Measurements from ENCODE around the gene SELENON. TPM values are rescaled to one million over a fixed set of nuclear protein-coding genes. Genes with fewer than 3 reads are reported as not detected.

The SELENON gene
- total RNA-seq, 1 donor from 2014 or later = 126 TPM

- Mint-ChIP-seq H3K27me3 (ENCODE audit: unreplicated experiment) (no peaks in the 10 kb centered on the region), H3K4me1 (ENCODE audit: unreplicated experiment) (peaks cover 24% of the 10 kb centered on the region), H3K9me3 (ENCODE audit: unreplicated experiment) (no peaks in the 10 kb centered on the region), H3K36me3 (ENCODE audit: unreplicated experiment) (peaks cover 8% of the 10 kb centered on the region), H3K27ac (ENCODE audit: unreplicated experiment) (peak overlapping the region; percentile 66), H3K4me3 (ENCODE audit: unreplicated experiment) (peak overlapping the region; percentile 40)
- DNase-seq (ENCODE audit: extremely low spot score, unreplicated experiment) = no peak
- TF ChIP-seq CTCF (IDR thresholded peaks at IDR 0.05) = no peak
These were observed 61.6 kb downstream of the SELENON start for GRCh38 chr1:25861316-25862286.

GRCh38 chr1:25862785-25863485 lies 62.9 kb downstream of the SELENON start:
- no peak for DNase-seq (ENCODE audit: extremely low spot score, unreplicated experiment)
- no peak for TF ChIP-seq CTCF (IDR thresholded peaks at IDR 0.05)
- H3K36me3 Mint-ChIP-seq (ENCODE audit: unreplicated experiment) = peaks cover 8% of the 10 kb centered on the region
- no peak overlapping the region for H3K4me3 Mint-ChIP-seq (ENCODE audit: unreplicated experiment)
- H3K27ac Mint-ChIP-seq (ENCODE audit: unreplicated experiment) = peak overlapping the region; percentile 31
- no peaks in the 10 kb centered on the region for H3K27me3 Mint-ChIP-seq (ENCODE audit: unreplicated experiment)
- H3K9me3 Mint-ChIP-seq (ENCODE audit: unreplicated experiment) = no peaks in the 10 kb centered on the region
- peaks cover 24% of the 10 kb centered on the region for H3K4me1 Mint-ChIP-seq (ENCODE audit: unreplicated experiment)

- H3K4me3 Mint-ChIP-seq (ENCODE audit: unreplicated experiment) = no peak overlapping the region
- no peaks in the 10 kb centered on the region for H3K27me3 Mint-ChIP-seq (ENCODE audit: unreplicated experiment)
- no peak overlapping the region for H3K27ac Mint-ChIP-seq (ENCODE audit: unreplicated experiment)
- DNase-seq (ENCODE audit: extremely low spot score, unreplicated experiment) = no peak
- no peak for TF ChIP-seq CTCF (IDR thresholded peaks at IDR 0.05)
- H3K36me3 Mint-ChIP-seq (ENCODE audit: unreplicated experiment) = peaks cover 8% of the 10 kb centered on the region
- H3K4me1 Mint-ChIP-seq (ENCODE audit: unreplicated experiment) = peaks cover 22% of the 10 kb centered on the region
- no peaks in the 10 kb centered on the region for H3K9me3 Mint-ChIP-seq (ENCODE audit: unreplicated experiment)
These were observed 63.7 kb downstream of the SELENON start for GRCh38 chr1:25863486-25864262.

DNA sequence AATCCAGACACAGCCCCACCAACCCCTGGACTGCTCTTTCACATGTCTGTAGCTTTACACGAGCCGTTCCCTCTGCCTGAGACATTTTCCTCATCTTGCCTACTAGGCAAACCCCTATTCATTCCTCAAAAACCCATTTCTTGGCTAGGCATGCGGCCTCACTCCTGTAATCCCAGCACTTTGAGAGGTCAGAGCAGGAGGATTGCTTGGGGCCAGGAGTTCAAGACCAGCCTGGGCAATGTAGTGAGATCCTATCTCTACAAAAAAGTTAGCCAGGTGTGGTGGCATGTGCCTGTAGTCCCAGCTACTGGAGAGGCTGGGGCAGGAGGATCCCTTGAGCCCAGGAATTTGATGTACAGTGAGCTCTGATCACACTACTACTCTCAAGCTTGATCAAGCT lies 64.4 kb downstream of the SELENON start:
- peaks cover 8% of the 10 kb centered on the region for H3K36me3 Mint-ChIP-seq (ENCODE audit: unreplicated experiment)
- H3K9me3 Mint-ChIP-seq (ENCODE audit: unreplicated experiment) = no peaks in the 10 kb centered on the region
- H3K27me3 Mint-ChIP-seq (ENCODE audit: unreplicated experiment) = no peaks in the 10 kb centered on the region
- DNase-seq (ENCODE audit: extremely low spot score, unreplicated experiment) = no peak
- no peak overlapping the region for H3K4me3 Mint-ChIP-seq (ENCODE audit: unreplicated experiment)
- H3K4me1 Mint-ChIP-seq (ENCODE audit: unreplicated experiment) = peaks cover 17% of the 10 kb centered on the region
- no peak overlapping the region for H3K27ac Mint-ChIP-seq (ENCODE audit: unreplicated experiment)
- no peak for TF ChIP-seq CTCF (IDR thresholded peaks at IDR 0.05)

Data from osteocyte (in vitro differentiated cells).